Activated CD4-positive, alpha-beta memory T cell treated with anti-CD3 and anti-CD28 coated beads for 36 hours (primary cell): ENCODE measurements around the gene SLC25A22. TPM values are rescaled to one million over a fixed set of nuclear protein-coding genes. Genes with fewer than 3 reads are reported as not detected.

Experiments used
- CTCF ChIA-PET: fragments of 350-600 bp; sonication (Branson Sonifier 250); formaldehyde crosslinking; loops from one replicate; lab custom pipeline; 2021; ENCODE audit warnings: antibody characterized with exemption, inconsistent platforms; lab: Charles Lee
- POLR2A ChIA-PET: fragments of 350-600 bp; sonication (Branson Sonifier 250); formaldehyde crosslinking; loops from one replicate; lab custom pipeline; 2021; ENCODE audit warnings: antibody characterized with exemption; lab: Charles Lee
- DNase-seq: peaks from one replicate; pipeline ENCODE4 v3.0.0-alpha.2; 2020
- H3K27ac Mint-ChIP-seq: one replicate; pipeline ENCODE4 v1.8.0; 2021; ENCODE audit warnings: mixed read lengths
- H3K27me3 Mint-ChIP-seq: one replicate; pipeline ENCODE4 v1.8.0; 2021; ENCODE audit warnings: mixed read lengths
- H3K36me3 Mint-ChIP-seq: one replicate; pipeline ENCODE4 v1.8.0; 2021; ENCODE audit warnings: mixed read lengths
- H3K4me1 Mint-ChIP-seq: one replicate; pipeline ENCODE4 v1.8.0; 2021; ENCODE audit warnings: low read depth, mixed read lengths
- H3K4me3 Mint-ChIP-seq: one replicate; pipeline ENCODE4 v1.8.0; 2021; ENCODE audit warnings: mild to moderate bottlenecking, mixed read lengths
- H3K9me3 Mint-ChIP-seq: one replicate; pipeline ENCODE4 v1.8.0; 2021; ENCODE audit warnings: mixed read lengths
- intact Hi-C: fragments of 100-400 bp; cut with micrococcal nuclease; formaldehyde crosslinking; loops from one replicate; pipeline ENCODE4 v1.15.1; 2023
- total RNA-seq, 2 experiments: library from RNA; stranded (reverse); gene quantifications; one replicate each; pipeline ENCODE4 v1.2.3, GENCODE V29; 2021

The SLC25A22 gene
- 10 to 100 TPM; 28.4 to 32.2 TPM for total RNA-seq

DNA sequence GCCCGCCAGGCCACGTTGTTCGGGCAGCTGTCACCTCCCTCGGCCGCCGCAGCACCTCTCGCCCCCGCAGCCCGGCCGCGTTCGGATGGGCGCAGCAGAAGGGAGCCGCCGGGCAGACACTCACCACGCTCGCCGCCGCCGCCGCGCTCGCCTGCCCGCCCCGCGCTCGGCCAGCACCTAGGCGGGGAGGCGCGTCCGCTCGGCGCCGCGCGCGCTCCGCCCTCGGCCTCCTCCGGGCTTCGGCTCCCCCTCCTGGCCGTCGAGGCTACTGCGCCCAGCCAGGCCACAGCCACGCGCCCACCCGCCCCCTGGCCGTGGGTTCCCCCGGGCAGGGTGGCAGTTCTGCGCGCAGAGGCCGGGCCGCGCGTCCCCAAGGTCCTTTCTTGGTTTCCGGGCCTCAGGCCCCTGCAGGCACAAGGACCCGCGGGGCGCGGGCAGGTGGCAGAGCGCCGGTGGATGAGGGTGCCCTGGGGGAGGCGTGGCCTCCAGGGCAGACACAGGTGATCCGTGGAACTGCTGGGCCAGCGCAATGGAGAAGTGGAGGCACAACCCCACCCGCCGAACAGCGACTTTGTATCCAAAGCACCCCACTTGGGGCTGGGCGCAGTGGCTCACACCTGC, at the start of gene SLC25A22:
SLC25A22 (minus strand) TSS at position 189 of the 621 bp plus-strand sequence. CDS start 3,275 bp downstream, outside the sequence.
- ChIA-PET POLR2A (no interaction called here), CTCF (interaction anchor here (1.2 kb wide), 1 partner anchor 11 kb away, joined by 7 read pairs; the partner anchor contains the start of gene RPLP2)
- Mint-ChIP-seq H3K9me3 (no peaks in the 10 kb centered on the region), H3K4me3 (peak within 1 kb of the TSS; percentile 81), H3K27me3 (no peaks in the 10 kb centered on the region), H3K36me3 (peaks cover 12% of the 10 kb centered on the region), H3K4me1 (peaks cover 19% of the 10 kb centered on the region), H3K27ac (peak within 1 kb of the TSS; percentile 76)
- peak; percentile 88 for DNase-seq
- intact Hi-C loops: loop anchor here (5.0 to 10.0 kb wide), 3 partner anchors 181 to 383 kb away; partner anchors contain the start of genes IRF7 and SIGIRR

DNA sequence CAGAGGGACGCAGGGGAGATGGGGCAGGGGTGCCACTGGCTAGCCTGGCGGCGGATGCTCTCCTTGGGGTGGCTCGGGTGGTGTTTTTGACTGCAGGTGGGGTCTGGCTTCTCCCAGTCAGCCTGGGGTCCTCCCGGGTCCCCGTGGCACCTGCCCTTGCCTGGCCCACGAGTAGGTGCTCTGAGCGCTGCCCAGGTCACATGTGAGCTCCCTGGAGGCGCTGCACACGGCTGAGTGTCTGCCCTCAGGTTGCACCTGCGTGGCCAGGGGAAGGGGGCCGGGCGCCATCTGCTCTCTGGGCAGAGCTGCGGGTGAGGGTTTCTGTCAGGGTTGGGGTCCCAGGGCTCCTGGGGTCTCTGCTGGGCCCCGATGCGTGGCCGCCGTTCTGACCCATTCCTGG, 49.8 kb upstream of the SLC25A22 start:
- peaks cover 9% of the 10 kb centered on the region for H3K27me3 Mint-ChIP-seq
- H3K4me3 Mint-ChIP-seq: no peak overlapping the region
- intact Hi-C loops: loop anchor here (1.0 kb wide), 1 partner anchor 203 kb away; no protein-coding TSS in a partner anchor
- H3K36me3 Mint-ChIP-seq: no peaks in the 10 kb centered on the region
- H3K4me1 Mint-ChIP-seq: peaks cover 11% of the 10 kb centered on the region
- H3K27ac Mint-ChIP-seq: no peak overlapping the region
- no peak for DNase-seq
- ChIA-PET CTCF (interaction anchor here (0.7 to 4.2 kb wide), 7 partner anchors 9 to 727 kb away, joined by 3 to 33 read pairs (median 4); partner anchors contain the start of gene CD151), POLR2A (interaction anchor here (1.4 kb wide), 1 partner anchor 7 kb away, joined by 4 read pairs; no protein-coding TSS in a partner anchor)
- H3K9me3 Mint-ChIP-seq: no peaks in the 10 kb centered on the region

DNA sequence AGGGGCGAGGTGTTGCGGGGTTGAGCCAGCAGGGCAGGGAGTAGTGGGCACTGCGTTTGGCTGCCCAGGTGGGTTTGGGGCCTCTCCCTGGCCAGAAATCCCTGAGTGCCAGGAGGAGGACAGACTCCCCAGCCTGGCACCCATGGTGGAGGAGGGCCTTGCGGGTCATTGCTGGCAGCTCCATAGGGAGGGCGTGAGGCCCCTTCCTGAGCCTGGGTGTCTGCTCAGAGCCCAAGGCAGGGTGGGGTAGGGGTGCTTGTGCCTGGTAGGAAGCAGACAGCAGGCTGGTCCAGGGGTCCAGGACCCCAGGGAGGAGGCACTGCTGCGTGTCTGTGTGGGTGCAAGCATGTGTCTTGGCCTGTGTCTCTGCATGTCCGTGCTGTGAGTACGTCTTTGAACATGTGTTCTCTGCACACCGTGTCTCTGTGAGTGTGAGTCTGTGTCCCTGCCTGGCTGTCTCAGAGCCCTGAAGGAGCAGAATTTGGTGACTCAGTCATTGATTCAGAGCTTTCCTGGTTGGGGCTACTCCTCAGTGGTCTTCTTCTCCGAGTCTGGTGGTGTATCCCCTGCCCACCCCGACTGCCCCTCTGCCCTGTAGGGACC, 48.5 kb upstream of the SLC25A22 start:
- no peaks in the 10 kb centered on the region for H3K36me3 Mint-ChIP-seq
- no peak overlapping the region for H3K4me3 Mint-ChIP-seq
- H3K4me1 Mint-ChIP-seq: peaks cover 11% of the 10 kb centered on the region
- intact Hi-C loops: no loop called here
- ChIA-PET CTCF (interaction anchor here (4.2 kb wide), 1 partner anchor 204 kb away, joined by 33 read pairs; no protein-coding TSS in a partner anchor), POLR2A (no interaction called here)
- no peak overlapping the region for H3K27ac Mint-ChIP-seq
- peaks cover 9% of the 10 kb centered on the region for H3K27me3 Mint-ChIP-seq
- no peak for DNase-seq
- H3K9me3 Mint-ChIP-seq: no peaks in the 10 kb centered on the region

DNA sequence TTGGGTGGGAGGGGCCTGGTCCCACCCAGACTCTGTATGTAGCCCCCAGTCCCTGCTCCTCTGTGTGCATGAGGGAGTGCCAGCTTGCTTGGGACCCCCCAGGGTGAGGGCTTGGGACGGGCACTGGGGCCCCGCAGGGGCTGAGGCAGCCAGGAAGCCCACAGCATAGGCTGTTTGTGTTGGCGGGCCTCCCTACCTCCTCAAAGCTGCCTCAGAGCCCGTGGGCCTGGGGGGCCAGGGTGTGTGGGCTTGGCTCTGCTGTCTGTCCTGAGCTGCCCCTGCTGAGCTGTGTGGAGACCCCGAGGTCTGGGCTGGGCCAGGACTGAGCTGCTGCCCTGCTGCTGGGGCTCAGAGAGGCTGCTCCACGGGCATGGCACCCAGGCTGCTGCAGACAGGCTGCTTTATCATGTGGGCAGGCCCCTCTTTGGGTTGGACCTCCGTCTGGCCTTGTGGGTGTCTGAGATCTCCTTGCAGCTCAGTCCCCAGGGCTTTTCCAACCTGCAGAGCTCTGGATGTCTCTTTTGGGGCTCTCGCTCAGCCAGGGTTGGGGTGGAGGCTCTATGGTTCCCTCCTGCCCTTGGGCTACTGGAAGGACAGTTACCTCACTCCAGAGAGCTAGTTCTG, 47.9 kb upstream of the SLC25A22 start:
- Mint-ChIP-seq H3K4me1 (peaks cover 16% of the 10 kb centered on the region), H3K27ac (no peak overlapping the region), H3K9me3 (no peaks in the 10 kb centered on the region), H3K36me3 (no peaks in the 10 kb centered on the region), H3K4me3 (no peak overlapping the region), H3K27me3 (peaks cover 9% of the 10 kb centered on the region)
- intact Hi-C loops: no loop called here
- ChIA-PET CTCF (interaction anchor here (4.2 kb wide), 1 partner anchor 205 kb away, joined by 33 read pairs; no protein-coding TSS in a partner anchor), POLR2A (no interaction called here)
- no peak for DNase-seq

DNA sequence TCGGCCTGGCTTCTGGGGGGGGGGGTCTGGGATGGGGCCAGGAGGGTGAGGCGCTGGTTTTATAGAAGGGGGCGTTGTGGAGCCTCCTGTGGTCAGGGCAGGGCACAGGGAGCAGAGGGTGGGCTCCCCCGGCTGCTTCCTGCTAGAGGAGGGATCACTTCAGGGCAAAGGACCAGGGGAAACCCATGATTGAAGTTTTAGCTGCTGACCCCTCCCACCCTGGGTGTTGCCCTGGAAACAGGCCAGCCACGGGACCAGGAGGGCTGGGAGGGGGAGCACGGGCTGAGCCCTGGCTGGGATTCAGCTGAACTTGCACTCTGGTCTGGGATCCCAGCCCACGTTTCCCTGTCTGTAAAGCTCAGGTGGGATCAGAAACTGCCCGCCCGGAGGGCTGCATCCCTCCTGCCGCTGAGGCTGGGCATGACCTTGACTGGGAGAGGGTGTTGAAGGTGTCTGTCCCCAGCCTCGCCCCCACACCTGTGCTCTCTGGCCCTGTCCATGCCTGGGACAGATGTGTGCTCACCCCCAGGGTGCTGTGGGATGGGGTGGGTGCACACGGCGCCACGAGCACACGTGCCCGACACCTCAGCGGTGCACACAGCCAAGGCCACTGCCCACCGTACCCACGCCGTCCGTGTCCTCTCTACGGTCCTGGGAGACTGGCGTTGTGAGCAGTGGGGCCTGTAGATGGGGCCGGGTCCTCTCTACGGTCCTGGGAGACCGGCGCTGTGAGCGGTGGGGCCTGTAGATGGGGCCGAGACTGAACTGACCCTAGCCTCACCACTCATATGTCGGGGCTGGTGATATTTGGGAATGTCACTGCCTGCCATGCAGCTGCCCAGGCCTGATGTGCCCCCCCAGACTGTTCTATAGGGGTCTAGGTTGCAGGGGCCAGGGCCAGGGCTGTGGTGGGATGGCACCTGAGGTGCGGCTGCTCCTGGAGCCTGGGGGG, 46.9 kb upstream of the SLC25A22 start:
- no peak overlapping the region for H3K4me3 Mint-ChIP-seq
- intact Hi-C loops: loop anchor here (5.0 kb wide), 1 partner anchor 82 kb away; the partner anchor contains the start of gene AP2A2
- H3K4me1 Mint-ChIP-seq: peaks cover 26% of the 10 kb centered on the region
- no peaks in the 10 kb centered on the region for H3K9me3 Mint-ChIP-seq
- H3K36me3 Mint-ChIP-seq: peaks cover 3% of the 10 kb centered on the region
- H3K27me3 Mint-ChIP-seq: peaks cover 9% of the 10 kb centered on the region
- DNase-seq: peak; percentile 26
- H3K27ac Mint-ChIP-seq: no peak overlapping the region
- CTCF ChIA-PET: interaction anchor here (2.6 kb wide), 1 partner anchor 206 kb away, joined by 11 read pairs; no protein-coding TSS in a partner anchor
- POLR2A ChIA-PET: no interaction called here

- Mint-ChIP-seq H3K4me3 (peak overlapping the region; percentile 64), H3K27me3 (peaks cover 9% of the 10 kb centered on the region), H3K4me1 (peaks cover 27% of the 10 kb centered on the region), H3K36me3 (peaks cover 3% of the 10 kb centered on the region), H3K27ac (no peak overlapping the region), H3K9me3 (no peaks in the 10 kb centered on the region)
- intact Hi-C loops: loop anchor here (2.0 to 5.0 kb wide), 2 partner anchors 67 to 83 kb away; partner anchors contain the start of genes AP2A2 and CHID1
- DNase-seq: peak; percentile 32
- POLR2A ChIA-PET: interaction anchor here (1.9 to 2.8 kb wide), 2 partner anchors 11 to 35 kb away, joined by 7 to 12 read pairs; partner anchors contain the start of genes CD151 and RPLP2
- CTCF ChIA-PET: interaction anchor here (0.9 to 2.6 kb wide), 3 partner anchors 11 to 207 kb away, joined by 3 to 11 read pairs (median 3); partner anchors contain the start of gene CHID1
Measured at GRCh38 chr11:843818-844692, 46.0 kb upstream of the SLC25A22 start.

GRCh38 chr11:843086-843734, 45.1 kb upstream of the SLC25A22 start:
- Mint-ChIP-seq H3K4me3 (peak overlapping the region; percentile 64), H3K9me3 (no peaks in the 10 kb centered on the region), H3K36me3 (peaks cover 5% of the 10 kb centered on the region), H3K27ac (no peak overlapping the region), H3K27me3 (peaks cover 4% of the 10 kb centered on the region), H3K4me1 (peaks cover 22% of the 10 kb centered on the region)
- ChIA-PET POLR2A (interaction anchor here (0.6 to 2.8 kb wide), 7 partner anchors 10 to 209 kb away, joined by 3 to 12 read pairs (median 3); partner anchors contain the start of genes CD151, GATD1 and RPLP2), CTCF (interaction anchor here (0.6 to 2.6 kb wide), 6 partner anchors 11 to 208 kb away, joined by 3 to 11 read pairs (median 4); partner anchors contain the start of genes CD151 and CHID1)
- no peak for DNase-seq
- intact Hi-C loops: loop anchor here (2.0 to 5.0 kb wide), 2 partner anchors 68 to 84 kb away; partner anchors contain the start of genes AP2A2 and CHID1

DNA sequence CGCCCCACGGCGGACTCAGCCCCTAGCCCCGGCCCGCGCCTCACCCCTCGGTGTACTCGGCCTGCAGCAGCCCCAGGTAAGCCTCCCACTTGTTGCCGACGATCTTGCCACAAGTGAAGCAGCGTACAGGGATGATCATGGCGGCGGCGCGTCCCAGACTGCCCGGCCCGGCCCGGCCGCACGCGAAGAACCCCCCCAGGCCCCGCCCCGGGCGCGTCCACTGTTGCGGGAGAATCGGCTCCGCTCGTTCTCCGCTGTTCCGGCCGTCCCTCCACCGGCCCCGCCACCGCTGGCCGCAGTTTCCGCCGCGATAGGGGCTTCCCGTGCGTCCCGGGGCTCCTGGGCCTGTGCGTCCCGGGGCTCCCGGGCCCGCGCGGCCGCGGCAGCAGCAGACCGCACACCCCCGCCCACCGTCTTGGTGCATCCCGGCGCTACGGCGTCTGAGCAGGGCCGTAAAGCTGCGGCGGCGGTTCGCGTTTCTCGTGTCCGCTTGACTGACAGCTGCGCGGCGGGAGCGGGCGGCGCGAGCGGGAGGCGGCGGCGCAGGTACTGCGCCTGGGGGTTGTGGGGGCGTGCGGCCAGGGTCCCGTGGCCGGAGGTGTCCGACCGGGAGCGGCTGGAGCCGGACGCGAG, 44.4 kb upstream of the SLC25A22 start, which contains the start of the genes POLR2L and TSPAN4:
POLR2L (minus strand) TSS at position 160 of the 633 bp plus-strand sequence; CDS start at position 139, 21 bp downstream.
TSPAN4 (plus strand) TSS at position 483 of the 633 bp plus-strand sequence. CDS start 7,453 bp downstream, outside the sequence.
- Mint-ChIP-seq H3K36me3 (peaks cover 5% of the 10 kb centered on the region), H3K4me3 (peak within 1 kb of the TSS; percentile 85), H3K9me3 (no peaks in the 10 kb centered on the region), H3K27ac (peak within 1 kb of the TSS; percentile 74), H3K4me1 (peaks cover 22% of the 10 kb centered on the region), H3K27me3 (peaks cover 4% of the 10 kb centered on the region)
- intact Hi-C loops: loop anchor here (1.0 to 5.0 kb wide), 3 partner anchors 10 to 85 kb away; partner anchors contain the start of genes AP2A2, CD151 and CHID1
- DNase-seq: peak; percentile 90
- CTCF ChIA-PET: interaction anchor here (0.6 to 2.6 kb wide), 5 partner anchors 10 to 209 kb away, joined by 3 to 11 read pairs (median 5); partner anchors contain the start of gene CD151
- POLR2A ChIA-PET: interaction anchor here (0.6 to 2.8 kb wide), 6 partner anchors 9 to 209 kb away, joined by 3 to 12 read pairs (median 3); partner anchors contain the start of genes CD151, GATD1 and RPLP2

- no peaks in the 10 kb centered on the region for H3K9me3 Mint-ChIP-seq
- ChIA-PET POLR2A (interaction anchor here (0.5 to 2.8 kb wide), 4 partner anchors 9 to 1235 kb away, joined by 3 to 12 read pairs (median 6); partner anchors contain the start of genes CD151 and RPLP2), CTCF (interaction anchor here (1.1 kb wide), 1 partner anchor 34 kb away, joined by 3 read pairs; no protein-coding TSS in a partner anchor)
Measured at GRCh38 chr11:841981-842369, 43.9 kb upstream of the SLC25A22 start.

More at GRCh38 chr11:841981-842369, 43.9 kb upstream of the SLC25A22 start:
- H3K36me3 Mint-ChIP-seq: peaks cover 5% of the 10 kb centered on the region
- no peak for DNase-seq
- peaks cover 4% of the 10 kb centered on the region for H3K27me3 Mint-ChIP-seq
- H3K4me1 Mint-ChIP-seq: peaks cover 22% of the 10 kb centered on the region
- peak overlapping the region; percentile 85 for H3K4me3 Mint-ChIP-seq
- H3K27ac Mint-ChIP-seq: peak overlapping the region; percentile 74
- intact Hi-C loops: loop anchor here (1.0 to 5.0 kb wide), 3 partner anchors 10 to 85 kb away; partner anchors contain the start of genes AP2A2, CD151 and CHID1
